GM18907 (cell line): ENCODE results near the gene PRR36.

Experiments
- ATAC-seq: cut with Tn5 transposase; IDR thresholded peaks from one replicate; pipeline ENCODE4 v1.9.1; 2021; ENCODE audit warnings: mild to moderate bottlenecking, moderate library complexity; ENCODE audit not compliant: unreplicated experiment

The PRR36 gene

GRCh38 chr19:7873304-7874075, 700 bp downstream of the PRR36 start:
- no peak for ATAC-seq

DNA sequence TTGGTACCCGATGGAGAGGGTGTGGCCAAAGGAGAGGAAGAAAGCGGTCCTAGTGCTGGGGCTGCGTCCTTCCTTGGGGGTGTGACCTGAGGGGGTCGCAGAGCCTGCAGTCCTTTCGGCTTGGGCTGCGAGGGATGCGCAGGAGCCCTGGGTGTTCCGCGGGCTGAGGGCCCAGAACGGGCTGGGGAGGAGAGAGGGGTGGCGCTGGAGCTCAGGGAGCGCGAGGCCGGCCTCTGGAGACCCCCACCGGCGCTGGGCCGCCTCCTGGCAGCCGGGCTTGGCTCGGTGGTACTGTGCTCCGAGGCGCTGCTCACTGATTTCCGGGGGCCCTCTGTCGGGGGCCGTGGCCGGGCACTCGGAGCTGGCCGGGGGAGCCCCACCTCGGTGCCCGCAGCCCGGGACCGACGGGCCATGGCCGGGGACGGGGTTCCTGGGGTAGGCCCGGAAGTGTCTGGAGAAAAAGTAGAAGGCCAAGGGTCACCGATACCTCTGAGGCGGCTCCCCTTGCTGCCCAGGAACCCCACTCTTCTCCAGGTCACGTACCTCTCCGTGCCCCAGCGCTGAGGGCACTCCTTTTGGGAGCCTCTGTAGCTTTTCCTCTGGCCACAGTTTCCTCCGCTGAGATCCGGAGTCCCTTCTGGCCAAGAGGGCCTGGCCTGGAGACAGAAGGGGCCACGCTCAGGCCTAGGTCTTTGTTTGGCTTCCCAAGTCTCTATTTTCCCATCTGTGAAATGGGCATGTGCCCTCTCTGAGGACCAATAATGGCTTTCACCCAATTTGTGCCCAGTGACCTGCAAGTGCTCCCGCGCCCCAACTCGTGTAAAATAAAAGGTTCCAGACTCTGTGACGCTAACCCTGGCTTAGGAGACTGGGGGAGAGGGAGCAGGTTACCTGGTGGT, 1.6 kb downstream of the PRR36 start:
- no peak for ATAC-seq

DNA sequence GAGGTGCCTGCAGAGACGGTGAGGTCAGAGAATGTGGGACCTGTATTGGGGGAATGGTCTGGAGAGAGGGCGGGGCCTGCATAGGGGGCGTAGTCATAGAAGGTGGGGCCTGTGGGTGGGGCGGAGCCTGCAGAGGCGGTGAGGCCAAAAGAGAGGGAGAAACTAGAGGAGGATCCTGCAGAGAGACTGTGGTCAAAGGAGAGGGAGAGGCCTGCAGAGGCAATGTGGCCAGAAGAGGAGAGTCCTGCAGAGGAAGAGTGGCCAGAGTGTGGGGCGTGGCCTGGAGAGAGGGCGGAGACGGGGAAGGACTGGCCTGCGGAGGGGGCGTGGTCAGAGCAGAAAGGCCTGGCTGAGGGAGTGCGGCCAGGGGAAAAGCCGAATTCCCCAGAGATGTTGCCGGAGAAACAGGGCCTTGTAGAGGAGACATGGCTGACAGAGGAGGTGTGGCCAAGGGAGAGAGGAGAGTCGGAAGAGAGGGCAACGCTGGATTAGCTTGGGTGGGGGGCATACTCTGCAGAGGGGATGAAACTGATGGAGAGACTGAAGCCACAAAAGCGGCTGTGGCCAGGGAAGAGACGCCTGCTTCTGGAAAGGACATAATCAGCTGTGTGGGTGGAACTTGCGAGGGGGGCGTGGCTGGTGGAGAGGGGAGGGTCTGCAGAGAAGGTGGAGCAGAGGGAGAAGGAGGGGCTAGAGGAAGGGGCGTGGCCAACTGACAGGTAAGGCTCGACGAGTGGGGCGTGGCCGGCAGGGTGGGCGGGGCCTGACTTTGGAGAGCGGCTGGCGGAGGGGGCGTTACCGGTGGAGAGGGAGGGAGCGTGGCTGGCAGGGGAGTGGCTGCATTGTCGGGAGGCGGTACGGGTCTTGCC, 2.5 kb downstream of the PRR36 start:
- ATAC-seq: no peak

GRCh38 chr19:7870571-7871436, 3.4 kb downstream of the PRR36 start:
- ATAC-seq: no peak

DNA sequence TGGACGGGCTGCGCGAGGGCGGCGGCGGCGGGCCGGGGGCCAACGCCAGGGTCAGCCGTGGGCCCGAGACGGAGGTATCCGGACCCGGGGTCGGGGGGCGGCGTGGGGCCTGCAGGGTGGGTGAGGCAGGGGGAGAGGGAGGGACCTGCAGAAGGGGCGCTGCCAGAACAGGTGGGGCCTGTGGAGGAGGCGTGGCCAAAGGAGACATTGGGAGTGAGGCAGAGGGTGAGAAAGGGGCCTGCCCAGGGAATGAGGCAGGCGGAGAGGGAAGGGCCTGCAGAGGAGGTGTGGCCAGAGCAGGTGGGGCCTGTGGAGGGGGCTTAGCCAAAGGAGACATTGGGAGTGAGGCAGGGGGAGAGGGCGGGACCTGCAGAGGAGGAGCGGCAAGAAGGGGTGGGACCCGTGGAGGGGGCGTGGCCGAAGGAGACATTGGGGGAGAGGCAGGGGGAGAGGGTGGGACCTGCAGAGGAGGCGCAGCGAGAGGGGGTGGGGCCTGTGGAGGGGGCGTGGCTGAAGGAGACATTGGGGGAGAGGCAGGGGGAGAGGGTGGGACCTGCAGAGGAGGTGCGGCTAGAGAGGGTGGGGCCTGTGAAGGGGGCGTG, 4.2 kb downstream of the PRR36 start:
- no peak for ATAC-seq

DNA sequence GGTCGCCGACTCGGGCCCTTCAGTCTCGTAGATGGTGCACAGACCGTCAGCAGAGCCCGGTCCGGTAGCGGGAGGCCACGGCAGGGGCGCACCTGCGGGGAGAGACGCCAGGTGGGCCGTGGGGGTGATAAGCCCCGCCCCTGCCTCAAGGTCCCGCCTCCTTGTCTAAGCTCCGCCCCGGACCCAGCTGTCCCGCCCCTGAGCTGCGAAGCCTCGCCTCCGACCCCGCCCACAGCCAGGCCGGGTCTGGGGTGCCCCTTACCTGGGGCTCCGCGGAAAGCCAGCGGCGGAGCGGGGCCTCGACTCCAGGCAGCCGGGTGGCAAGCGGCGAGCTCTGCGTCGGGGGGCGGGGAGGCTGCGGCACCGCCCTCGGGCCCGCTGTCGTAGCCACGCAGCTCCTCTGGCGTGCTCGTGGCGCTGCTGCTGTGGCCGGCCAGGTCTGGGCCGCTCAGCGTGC, 4.7 kb downstream of the PRR36 start:
- peak; percentile 47 for ATAC-seq

GRCh38 chr19:7868671-7869452, 5.3 kb downstream of the PRR36 start:
- peak; percentile 58 for ATAC-seq

- ATAC-seq: no peak
Observed at GRCh38 chr19:7868326-7868670, 5.9 kb downstream of the PRR36 start.

- ATAC-seq: no peak
Observed at GRCh38 chr19:7867092-7867844, 6.9 kb downstream of the PRR36 start.

GRCh38 chr19:7866399-7867091, 7.6 kb downstream of the PRR36 start:
- ATAC-seq: no peak

DNA sequence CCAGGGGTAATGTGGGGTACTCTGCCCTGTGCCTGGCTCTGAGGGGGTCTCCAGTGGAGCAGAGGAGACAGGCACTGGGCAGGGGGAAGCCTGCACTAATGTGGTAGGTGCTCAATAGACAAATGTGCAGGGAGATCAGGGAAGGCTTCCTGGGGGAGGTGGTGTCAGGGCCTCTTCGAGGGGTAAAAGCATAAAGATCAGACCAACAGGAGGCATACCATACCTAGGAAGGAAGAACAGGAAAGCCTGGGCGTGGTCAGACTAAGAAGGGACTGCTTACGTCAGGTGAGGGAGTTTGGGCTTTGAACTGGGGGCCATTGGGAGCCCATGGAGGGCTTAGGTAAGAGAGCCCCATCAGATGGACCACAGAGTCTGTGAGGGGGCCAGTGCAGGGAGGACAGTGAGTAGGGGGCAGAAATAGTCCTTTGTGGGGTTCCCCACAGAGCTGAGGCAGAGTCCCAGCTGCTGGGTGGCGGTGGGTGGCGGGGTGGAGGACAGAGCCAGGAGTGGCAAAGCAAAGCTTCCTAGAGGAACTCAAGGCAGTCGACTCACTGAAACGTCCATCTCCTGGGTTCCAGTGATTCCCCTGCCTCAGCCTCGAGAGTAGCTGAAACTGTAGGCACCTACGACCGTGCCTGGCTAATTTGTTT, 8.8 kb downstream of the PRR36 start:
- ATAC-seq: no peak

GRCh38 chr19:7864690-7865074, 9.5 kb downstream of the PRR36 start:
- ATAC-seq: no peak

GRCh38 chr19:7863971-7864689, 10.1 kb downstream of the PRR36 start:
- ATAC-seq: no peak

- ATAC-seq: no peak
Observed at GRCh38 chr19:7863157-7863970, 10.8 kb downstream of the PRR36 start.

DNA sequence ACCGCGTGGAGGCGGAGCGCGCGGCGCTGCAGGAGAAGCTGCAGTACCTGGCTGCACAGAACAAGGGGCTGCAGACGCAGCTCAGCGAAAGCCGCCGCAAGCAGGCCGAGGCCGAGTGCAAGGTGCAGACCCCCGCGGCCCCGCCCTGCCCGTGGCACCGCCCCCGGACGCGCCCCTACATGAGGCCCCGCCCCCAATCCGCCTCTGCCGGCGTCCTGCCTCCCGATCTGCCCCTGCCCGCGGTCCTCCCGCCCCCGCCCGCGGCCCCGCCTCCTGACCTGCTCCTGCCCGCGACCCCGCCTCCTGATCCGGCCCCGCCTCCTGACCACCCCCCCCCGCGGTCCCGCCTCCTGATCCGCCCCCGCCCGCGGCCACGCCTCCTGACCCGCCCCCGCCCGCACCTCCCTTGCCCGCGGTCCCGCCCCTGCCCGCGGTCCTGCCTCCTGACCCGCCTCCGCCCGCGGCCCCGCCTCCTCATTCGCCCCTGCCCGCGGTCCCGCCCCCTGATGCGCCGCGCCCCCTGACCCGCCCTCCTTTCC, 11.7 kb downstream of the PRR36 start:
- ATAC-seq: no peak
